HG03025 (cell line): ENCODE measurements around the gene MAGIX.

ENCODE experiments used
- ATAC-seq: cut with Tn5 transposase; IDR thresholded peaks from one replicate; pipeline ENCODE4 v1.9.1; 2021; ENCODE audit warnings: mild to moderate bottlenecking, moderate library complexity; ENCODE audit not compliant: unreplicated experiment, low FRiP score

MAGIX gene

GRCh38 chrX:49203536-49203935, 41.0 kb downstream of the MAGIX start:
- ATAC-seq: no peak

GRCh38 chrX:49204017-49204416, 41.5 kb downstream of the MAGIX start:
- no peak for ATAC-seq

DNA sequence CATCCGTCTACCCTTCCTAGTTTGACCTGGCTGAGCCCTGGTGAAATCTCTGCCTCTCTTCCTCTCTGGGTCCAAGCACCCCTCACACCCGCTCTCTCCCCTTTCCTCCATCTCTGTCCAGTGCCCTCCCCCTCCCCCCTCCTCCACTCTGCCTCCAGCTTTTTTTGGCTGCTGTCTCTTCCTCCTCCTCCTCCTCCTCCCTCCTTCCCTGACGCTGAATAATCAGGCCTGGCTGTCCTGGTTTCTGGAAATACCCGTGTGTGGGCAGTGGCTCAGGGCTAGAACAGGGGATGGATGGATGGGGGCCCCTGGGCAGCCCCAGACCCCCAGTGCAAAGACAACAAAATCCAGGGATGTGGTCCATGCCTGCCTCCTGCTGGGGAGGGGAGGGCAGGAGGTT, 42.2 kb downstream of the MAGIX start:
- no peak for ATAC-seq

- ATAC-seq: no peak
These were observed 42.9 kb downstream of the MAGIX start for GRCh38 chrX:49205443-49205842.

- no peak for ATAC-seq
These were observed 44.0 kb downstream of the MAGIX start for GRCh38 chrX:49206543-49206942.

- no peak for ATAC-seq
These were observed 45.8 kb downstream of the MAGIX start for GRCh38 chrX:49208399-49208798.

GRCh38 chrX:49209434-49210251, 47.1 kb downstream of the MAGIX start:
- ATAC-seq: no peak

GRCh38 chrX:49210406-49210805, 47.8 kb downstream of the MAGIX start:
- ATAC-seq: no peak

GRCh38 chrX:49211074-49211473, 48.5 kb downstream of the MAGIX start:
- ATAC-seq: no peak

DNA sequence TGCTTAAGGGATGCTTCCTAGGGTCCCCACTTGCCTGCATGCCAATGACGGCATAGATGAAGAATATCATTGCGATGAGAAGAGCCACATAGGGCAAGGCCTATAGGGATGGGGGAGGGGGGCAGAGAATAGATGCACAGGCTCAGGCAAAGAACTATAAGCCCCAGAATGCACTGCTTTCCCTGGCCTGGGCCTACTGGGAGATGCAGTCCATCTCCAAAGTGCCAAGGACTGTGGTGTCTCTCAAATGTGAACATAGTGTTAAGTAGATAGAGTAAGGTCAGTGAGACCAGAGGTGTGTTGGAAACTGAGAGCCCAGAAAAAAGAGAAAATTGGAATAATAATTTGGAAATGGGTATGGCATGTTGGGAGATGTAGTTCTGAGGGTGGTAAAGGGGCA, 49.7 kb downstream of the MAGIX start:
- ATAC-seq: no peak

GRCh38 chrX:49212861-49213260, 50.3 kb downstream of the MAGIX start:
- ATAC-seq: no peak

DNA sequence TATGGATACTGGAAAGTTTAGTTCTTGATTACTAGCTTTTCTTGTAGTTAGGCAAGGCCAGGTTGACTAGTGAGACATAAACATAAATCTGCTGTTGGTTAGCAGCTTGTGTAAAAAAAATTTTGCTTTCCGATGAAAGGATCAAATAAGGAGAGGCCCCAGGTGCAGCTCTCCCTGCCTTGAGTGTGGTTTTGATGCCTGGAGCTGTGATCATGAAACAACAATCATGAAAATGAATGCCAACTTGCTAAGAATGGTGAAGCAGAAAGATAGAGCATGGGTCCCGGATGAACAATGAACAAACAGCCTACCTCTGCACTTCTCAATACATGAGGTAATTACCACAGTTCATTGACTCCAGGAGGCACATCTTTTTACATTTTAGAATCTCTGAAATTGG, 51.9 kb downstream of the MAGIX start:
- no peak for ATAC-seq

GRCh38 chrX:49214996-49215526, 52.5 kb downstream of the MAGIX start:
- no peak for ATAC-seq
